H9 (cell line): ENCODE data around the gene DOC2B. TPM values are rescaled to one million over a fixed set of nuclear protein-coding genes. Genes with fewer than 3 reads are reported as not detected.
"Not testable (repeated sequence)": the region's sequence is repeated elsewhere in the genome, so short reads cannot be mapped to it uniquely, and the experiment has no call there.

Experiments
- DNase-seq: peaks from one replicate; pipeline ENCODE4 v3.0.0-alpha.2; 2017
- H2AFZ ChIP-seq: one replicate; pipeline ENCODE4 v1.6.1; 2013; ENCODE audit warnings: mild to moderate bottlenecking, low read length, control low read depth, moderate library complexity
- H2AK5ac ChIP-seq: 2 replicates; pipeline ENCODE4 v1.6.1; 2013; ENCODE audit warnings: low read length, control low read depth, mixed read lengths; ENCODE audit not compliant: insufficient read length
- H2BK120ac ChIP-seq: one replicate; pipeline ENCODE4 v1.6.1; 2013; ENCODE audit warnings: low read depth, mild to moderate bottlenecking, low read length, control low read depth, inconsistent platforms; ENCODE audit not compliant: poor library complexity, severe bottlenecking
- H2BK12ac ChIP-seq: 2 replicates; pipeline ENCODE4 v1.6.1; 2013; ENCODE audit warnings: low read length, control low read depth, mixed read lengths, low read depth; ENCODE audit not compliant: insufficient read length
- H2BK15ac ChIP-seq: 2 replicates; pipeline ENCODE4 v1.6.1; 2013; ENCODE audit warnings: low read depth, low read length, control low read depth
- H2BK20ac ChIP-seq: one replicate; pipeline ENCODE4 v1.6.1; 2013; ENCODE audit warnings: low read depth, mild to moderate bottlenecking, low read length, control low read depth, inconsistent platforms; ENCODE audit not compliant: poor library complexity, severe bottlenecking
- H2BK5ac ChIP-seq: 2 replicates; pipeline ENCODE4 v1.6.1; 2013; ENCODE audit warnings: low read length, control low read depth, mixed read lengths; ENCODE audit not compliant: insufficient read length
- H3K14ac ChIP-seq: 2 replicates; pipeline ENCODE4 v1.6.1; 2013; ENCODE audit warnings: low read length, control low read depth; ENCODE audit not compliant: insufficient read depth
- H3K18ac ChIP-seq: 2 replicates; pipeline ENCODE4 v1.6.1; 2013; ENCODE audit warnings: low read depth, mild to moderate bottlenecking, mixed read lengths, low read length, control low read depth; ENCODE audit not compliant: insufficient read length
- H3K23ac ChIP-seq: 2 replicates; pipeline ENCODE4 v1.6.1; 2013; ENCODE audit warnings: low read length, control low read depth, mixed read lengths, low read depth; ENCODE audit not compliant: insufficient read length
- H3K23me2 ChIP-seq: 2 replicates; pipeline ENCODE4 v1.6.1; 2013; ENCODE audit warnings: low read depth, mild to moderate bottlenecking, mixed read lengths, low read length, control low read depth; ENCODE audit not compliant: insufficient read length, poor library complexity, severe bottlenecking
- H3K27ac ChIP-seq: 2 replicates; pipeline ENCODE4 v1.5.1; 2013; ENCODE audit warnings: low read length, control low read depth, mixed read lengths, low read depth; ENCODE audit not compliant: insufficient read length
- H3K27me3 ChIP-seq: 2 replicates; pipeline ENCODE4 v1.6.1; 2013; ENCODE audit warnings: low read length, control low read depth, inconsistent platforms; ENCODE audit not compliant: insufficient read depth
- H3K4ac ChIP-seq: 2 replicates; pipeline ENCODE4 v1.6.1; 2013; ENCODE audit warnings: low read depth, mild to moderate bottlenecking, control low read depth, inconsistent platforms, low read length, moderate library complexity
- H3K4me1 ChIP-seq: 2 replicates; pipeline ENCODE4 v1.6.1; 2013; ENCODE audit warnings: low read length, control low read depth, inconsistent platforms; ENCODE audit not compliant: insufficient read depth
- H3K4me2 ChIP-seq: 2 replicates; pipeline ENCODE4 v1.6.1; 2013; ENCODE audit warnings: low read length, control low read depth, mixed read lengths; ENCODE audit not compliant: insufficient read length, insufficient read depth
- H3K56ac ChIP-seq: 2 replicates; pipeline ENCODE4 v1.6.1; 2013; ENCODE audit warnings: low read depth, mild to moderate bottlenecking, mixed read lengths, low read length, control low read depth; ENCODE audit not compliant: insufficient read length
- H3K79me1 ChIP-seq: 2 replicates; pipeline ENCODE4 v1.6.1; 2013; ENCODE audit warnings: low read depth, mild to moderate bottlenecking, moderate library complexity, low read length, control low read depth, inconsistent platforms; ENCODE audit not compliant: insufficient read depth, poor library complexity, severe bottlenecking
- H3K79me2 ChIP-seq: 2 replicates; pipeline ENCODE4 v1.6.1; 2013; ENCODE audit warnings: low read length, control low read depth, inconsistent platforms; ENCODE audit not compliant: insufficient read depth
- H3K9ac ChIP-seq: 2 replicates; pipeline ENCODE4 v1.6.1; 2013; ENCODE audit warnings: low read length, control low read depth, mixed read lengths; ENCODE audit not compliant: insufficient read length; ENCODE audit errors: extremely low read depth
- H3K9me3 ChIP-seq: one replicate; pipeline ENCODE4 v1.6.1; 2013; ENCODE audit warnings: low read depth, low read length, inconsistent platforms; ENCODE audit not compliant: control insufficient read depth
- H3T11ph ChIP-seq: one replicate; pipeline ENCODE4 v1.6.1; 2013; ENCODE audit warnings: mild to moderate bottlenecking, low read length, control low read depth, inconsistent platforms
- H4K20me1 ChIP-seq: one replicate; pipeline ENCODE4 v1.6.1; 2013; ENCODE audit not compliant: control insufficient read depth, insufficient read length, insufficient read depth
- H4K5ac ChIP-seq: 2 replicates; pipeline ENCODE4 v1.6.1; 2013; ENCODE audit warnings: low read depth, mild to moderate bottlenecking, mixed read lengths, low read length, control low read depth; ENCODE audit not compliant: insufficient read length
- H4K8ac ChIP-seq: replicated peaks from 2 replicates; pipeline ENCODE4 v1.6.1; 2013; ENCODE audit warnings: low read length, control low read depth, mixed read lengths, low read depth; ENCODE audit not compliant: insufficient read length
- H4K91ac ChIP-seq: 2 replicates; pipeline ENCODE4 v1.6.1; 2013; ENCODE audit warnings: low read depth, mild to moderate bottlenecking, moderate library complexity, mixed read lengths, low read length, control low read depth; ENCODE audit not compliant: insufficient read length
- H3K27ac Mint-ChIP-seq, 3 experiments: 2 replicates in 2 of 3; 3 replicates in 1 of 3; pipeline ENCODE4 v1.8.0; 2020 to 2021; ENCODE audit warnings: mixed read lengths in 3 of 3, mild to moderate bottlenecking in 1 of 3, moderate library complexity in 1 of 3
- H3K27me3 Mint-ChIP-seq: 2 replicates; pipeline ENCODE4 v1.8.0; 2021; ENCODE audit warnings: low read depth, mild to moderate bottlenecking, moderate library complexity, mixed read lengths
- H3K36me3 Mint-ChIP-seq, 3 experiments: 2 replicates in 2 of 3; 3 replicates in 1 of 3; pipeline ENCODE4 v1.8.0; 2020 to 2021; ENCODE audit warnings: low read depth in 3 of 3, mixed read lengths in 3 of 3; ENCODE audit not compliant: insufficient read depth in 1 of 3
- H3K4me1 Mint-ChIP-seq, 2 experiments: 2 replicates each; pipeline ENCODE4 v1.8.0; 2020; ENCODE audit warnings: mixed read lengths in 2 of 2
- H3K4me3 Mint-ChIP-seq, 2 experiments: 2 replicates in 1 of 2; 3 replicates in 1 of 2; pipeline ENCODE4 v1.8.0; 2020 to 2021; ENCODE audit warnings: mild to moderate bottlenecking in 2 of 2, mixed read lengths in 2 of 2, moderate library complexity in 1 of 2
- H3K9me3 Mint-ChIP-seq, 2 experiments: 2 replicates in 1 of 2; 3 replicates in 1 of 2; pipeline ENCODE4 v1.8.0; 2020; ENCODE audit warnings: mild to moderate bottlenecking in 2 of 2, mixed read lengths in 2 of 2, moderate library complexity in 1 of 2
- WGBS: extraction: QIAGEN DNeasy Blood & Tissue Kit; methylation state at CpG from one replicate; pipeline ENCODE4 v1.1.7; 2013; ENCODE audit warnings: missing lambda C conversion rate, low lambda C conversion rate, mixed read lengths; ENCODE audit not compliant: insufficient read length; ENCODE audit errors: extremely low coverage; 5-methylcytosine and 5-hydroxymethylcytosine counted together
- total RNA-seq: library from RNA; stranded (reverse); gene quantifications from 2 replicates; pipeline ENCODE4 v1.2.1, GENCODE V29; 2021
- TF ChIP-seq, protein P1 (sequence below): fragments of 200-600 bp; sonication (generic); conservative IDR thresholded peaks from 3 replicates; pipeline ENCODE4 v1.8.0; 2021; ENCODE audit warnings: antibody characterized with exemption, mild to moderate bottlenecking

DOC2B gene
- total RNA-seq, 1 experiment from 2014 or later = 2.1 TPM

DNA sequence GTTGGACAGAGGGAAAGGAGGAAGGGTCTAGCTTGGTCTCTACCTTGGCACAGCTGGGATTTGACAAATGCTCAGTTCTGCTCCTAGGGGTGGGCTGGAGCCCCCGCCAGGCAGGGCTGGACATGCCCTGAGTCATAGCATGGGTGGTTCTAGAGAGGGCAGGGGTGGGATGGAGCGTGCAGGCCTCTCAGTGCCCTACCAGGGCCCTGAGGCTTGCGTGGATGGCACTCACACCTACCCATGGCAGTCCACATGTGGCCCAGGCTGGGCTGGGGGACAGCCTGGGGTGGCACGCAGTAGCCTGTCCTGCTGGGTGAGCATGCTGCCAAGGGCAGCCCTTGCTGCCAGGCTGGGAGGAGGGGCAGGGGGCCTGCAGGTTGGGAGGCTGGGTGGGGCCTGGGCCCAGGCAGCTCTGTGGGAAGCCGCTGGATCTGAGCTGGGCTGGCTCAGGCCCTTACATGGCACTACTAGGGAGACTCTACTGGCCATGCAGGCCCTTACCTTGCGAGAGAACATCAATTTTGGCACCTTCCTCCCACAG is 11.2 kb downstream of the DOC2B start:
- no peak overlapping the region for H3K4me2 ChIP-seq
- Mint-ChIP-seq H3K36me3 (no peaks in the 10 kb centered on the region), H3K9me3 (no peaks in the 10 kb centered on the region; a peak in 1 of 5 replicates), H3K4me1 (no peaks in the 10 kb centered on the region), H3K27me3 (no peaks in the 10 kb centered on the region; the same call in none of the 2 replicates), H3K4me3 (no peak overlapping the region), H3K27ac (peak overlapping the region in 2 of 3 experiments; percentile 40 to 61; a peak in 1 of 7 replicates)
- H4K91ac ChIP-seq = no peak overlapping the region
- no peak overlapping the region for H3K4ac ChIP-seq
- no peaks in the 10 kb centered on the region for H3K79me2 ChIP-seq
- no peak overlapping the region for H3T11ph ChIP-seq
- H3K9ac ChIP-seq = no peak overlapping the region
- no peak overlapping the region for H3K18ac ChIP-seq
- H2BK20ac ChIP-seq = no peak overlapping the region
- H4K20me1 ChIP-seq = no peaks in the 10 kb centered on the region
- no peaks in the 10 kb centered on the region for H3K9me3 ChIP-seq
- H3K79me1 ChIP-seq = no peaks in the 10 kb centered on the region
- H2BK5ac ChIP-seq = no peak overlapping the region
- no peak overlapping the region for H2BK12ac ChIP-seq
- H3K27ac ChIP-seq = no peak overlapping the region
- H3K4me1 ChIP-seq = no peaks in the 10 kb centered on the region
- H2BK120ac ChIP-seq = no peak overlapping the region
- no peak overlapping the region for H4K5ac ChIP-seq
- no CpG with 5 or more reads among the region's 6 CpGs for WGBS
- H3K23ac ChIP-seq = no peak overlapping the region
- H3K23me2 ChIP-seq = no peaks in the 10 kb centered on the region
- no peak overlapping the region for H3K14ac ChIP-seq
- H2AK5ac ChIP-seq = no peak overlapping the region
- no peak overlapping the region for H2BK15ac ChIP-seq
- no peak for DNase-seq
- H2AFZ ChIP-seq = no peak overlapping the region
- H4K8ac ChIP-seq = no peak overlapping the region
- TF ChIP-seq, protein P1, sequence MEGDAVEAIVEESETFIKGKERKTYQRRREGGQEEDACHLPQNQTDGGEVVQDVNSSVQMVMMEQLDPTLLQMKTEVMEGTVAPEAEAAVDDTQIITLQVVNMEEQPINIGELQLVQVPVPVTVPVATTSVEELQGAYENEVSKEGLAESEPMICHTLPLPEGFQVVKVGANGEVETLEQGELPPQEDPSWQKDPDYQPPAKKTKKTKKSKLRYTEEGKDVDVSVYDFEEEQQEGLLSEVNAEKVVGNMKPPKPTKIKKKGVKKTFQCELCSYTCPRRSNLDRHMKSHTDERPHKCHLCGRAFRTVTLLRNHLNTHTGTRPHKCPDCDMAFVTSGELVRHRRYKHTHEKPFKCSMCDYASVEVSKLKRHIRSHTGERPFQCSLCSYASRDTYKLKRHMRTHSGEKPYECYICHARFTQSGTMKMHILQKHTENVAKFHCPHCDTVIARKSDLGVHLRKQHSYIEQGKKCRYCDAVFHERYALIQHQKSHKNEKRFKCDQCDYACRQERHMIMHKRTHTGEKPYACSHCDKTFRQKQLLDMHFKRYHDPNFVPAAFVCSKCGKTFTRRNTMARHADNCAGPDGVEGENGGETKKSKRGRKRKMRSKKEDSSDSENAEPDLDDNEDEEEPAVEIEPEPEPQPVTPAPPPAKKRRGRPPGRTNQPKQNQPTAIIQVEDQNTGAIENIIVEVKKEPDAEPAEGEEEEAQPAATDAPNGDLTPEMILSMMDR = no peak
- no peaks in the 10 kb centered on the region for H3K27me3 ChIP-seq
- H3K56ac ChIP-seq = no peak overlapping the region

DNA sequence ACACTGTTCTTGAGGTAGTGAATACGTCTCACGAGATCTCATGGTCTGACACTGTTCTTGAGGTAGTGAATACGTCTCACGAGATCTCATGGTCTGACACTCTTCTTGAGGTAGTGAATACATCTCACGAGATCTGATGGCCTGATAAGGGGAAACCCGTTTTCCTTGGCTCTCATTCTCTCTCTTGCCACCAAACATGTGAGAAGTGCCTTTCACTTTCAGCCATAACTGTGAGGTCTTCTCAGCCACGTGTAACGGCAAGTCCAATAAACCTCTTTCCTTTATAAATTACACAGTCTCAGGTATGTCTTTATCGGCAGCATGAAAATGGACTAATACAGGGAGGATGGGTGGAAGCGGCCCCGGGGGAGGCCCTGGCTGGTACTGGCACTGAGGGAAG is 12.8 kb downstream of the DOC2B start:
- not testable (repeated sequence) for H3K23ac ChIP-seq, H3K9ac ChIP-seq, H2BK12ac ChIP-seq, H3K4me3 Mint-ChIP-seq, H3K23me2 ChIP-seq, H2BK5ac ChIP-seq, H3K27me3 Mint-ChIP-seq, H2AK5ac ChIP-seq, H3K36me3 Mint-ChIP-seq, H4K8ac ChIP-seq, H4K5ac ChIP-seq, H2AFZ ChIP-seq, H2BK15ac ChIP-seq, H3K9me3 Mint-ChIP-seq, H3K14ac ChIP-seq, H3K27ac ChIP-seq, H2BK20ac ChIP-seq, H2BK120ac ChIP-seq, H3K27ac Mint-ChIP-seq, H3K56ac ChIP-seq, H3K9me3 ChIP-seq, H3K18ac ChIP-seq, H4K20me1 ChIP-seq, DNase-seq, H3T11ph ChIP-seq, H3K4ac ChIP-seq, H3K79me1 ChIP-seq, H3K4me2 ChIP-seq, H3K27me3 ChIP-seq, H3K79me2 ChIP-seq, H3K4me1 ChIP-seq, H3K4me1 Mint-ChIP-seq, H4K91ac ChIP-seq
- WGBS = no CpG with 5 or more reads among the region's 11 CpGs
